GM12878 (cell line): ENCODE measurements around the gene ANKRD60. TPM values are rescaled to one million over a fixed set of nuclear protein-coding genes. Genes with fewer than 3 reads are reported as not detected.

Experiments used
- ATAC-seq: fragments of 200-7000 bp; cut with Tn5 transposase; 3 replicates; pipeline ENCODE4 v1.9.1; 2020; ENCODE audit warnings: mild to moderate bottlenecking, moderate library complexity
- BruUV-seq: library from RNA; stranded (reverse); fragments of 400-500 nt; replicated peaks from 2 replicates; lab custom pipeline; 2021; lab: Mats Ljungman, UMichigan
- CTCF ChIA-PET: fragments of 300-600 bp; sonication (Branson Sonifier 250); formaldehyde crosslinking; extraction: SDS; loops from one replicate; lab custom pipeline; 2021; ENCODE audit warnings: inconsistent platforms; lab: Yijun Ruan, JAX
- POLR2A ChIA-PET: fragments of 350-600 bp; formaldehyde crosslinking; extraction: SDS; loops from one replicate; lab custom pipeline; 2021; ENCODE audit warnings: inconsistent platforms; lab: Charles Lee
- RAD21 ChIA-PET: fragments of 300-600 bp; sonication (Branson Sonifier 250); formaldehyde crosslinking; loops from one replicate; lab custom pipeline; 2023; ENCODE audit warnings: antibody characterized with exemption; ENCODE audit not compliant: unreplicated experiment; lab: Charles Lee
- SMC1A ChIA-PET: fragments of 300-600 bp; sonication (Branson Sonifier 250); formaldehyde crosslinking; loops from one replicate; lab custom pipeline; 2023; ENCODE audit not compliant: unreplicated experiment, uncharacterized antibody; lab: Charles Lee
- DNase-seq: peaks from one replicate; pipeline ENCODE4 v3.0.0-alpha.2; 2011; ENCODE audit warnings: low read depth, low spot score
- FAIRE-seq: peaks from 3 replicates; lab custom pipeline; 2011; peaks lifted over from hg19 to GRCh38; lab: Jason Lieb, UNC
- H2AFZ ChIP-seq: 2 replicates; pipeline ENCODE4 v1.6.0; 2011; ENCODE audit warnings: low read depth, low read length, control low read depth; ENCODE audit not compliant: control insufficient read depth
- H3K27ac ChIP-seq: 2 replicates; pipeline ENCODE4 v1.5.1; 2011; ENCODE audit warnings: control low read depth; ENCODE audit not compliant: control insufficient read depth, insufficient read depth
- H3K27me3 ChIP-seq, 2 experiments: replicated peaks in 1 of 2; 2 replicates each; pipeline versions ENCODE4 v1.6.0 to v1.6.1; 2011; ENCODE audit warnings: low read length in 1 of 2; ENCODE audit not compliant: control insufficient read depth in 2 of 2, insufficient read depth in 2 of 2
- H3K36me3 ChIP-seq, 2 experiments: 2 replicates each; pipeline ENCODE4 v1.5.1; 2011; ENCODE audit warnings: low read length in 1 of 2; ENCODE audit not compliant: control insufficient read depth in 2 of 2, insufficient read depth in 2 of 2
- H3K4me1 ChIP-seq: 2 replicates; pipeline ENCODE4 v1.6.1; 2011; ENCODE audit warnings: mild to moderate bottlenecking, low read length, moderate library complexity, mixed read lengths; ENCODE audit not compliant: control insufficient read depth, insufficient read depth
- H3K4me2 ChIP-seq: 2 replicates; pipeline ENCODE4 v1.6.0; 2011; ENCODE audit warnings: control low read depth; ENCODE audit not compliant: control insufficient read depth, insufficient read depth
- H3K4me3 ChIP-seq: fragments of 200-600 bp; sonication (generic); 2 replicates; pipeline ENCODE4 v1.5.1; 2016
- H3K79me2 ChIP-seq: 2 replicates; pipeline ENCODE4 v1.6.0; 2011; ENCODE audit warnings: low read length; ENCODE audit not compliant: control insufficient read depth, insufficient read depth
- H3K9ac ChIP-seq: 2 replicates; pipeline ENCODE4 v1.8.0; 2011; ENCODE audit warnings: low read length, control low read depth, mixed read lengths; ENCODE audit not compliant: control insufficient read depth, insufficient read depth
- H3K9me3 ChIP-seq: replicated peaks from 3 replicates; pipeline ENCODE4 v1.5.1; 2011; ENCODE audit warnings: mild to moderate bottlenecking, low read length; ENCODE audit not compliant: control insufficient read depth, insufficient read depth
- H4K20me1 ChIP-seq: 2 replicates; pipeline ENCODE4 v1.6.0; 2011; ENCODE audit not compliant: control insufficient read depth, insufficient read depth
- CBFB ChIP-seq: IDR thresholded peaks from 2 replicates; pipeline ENCODE4 v1.6.1; 2016; ENCODE audit warnings: antibody characterized with exemption, low read depth
- CHD4 ChIP-seq: fragments of 200-600 bp; sonication (generic); IDR thresholded peaks from 2 replicates; pipeline ENCODE4 v1.6.1; 2016; ENCODE audit warnings: mild to moderate bottlenecking
- CREM ChIP-seq: IDR thresholded peaks from 2 replicates; pipeline ENCODE4 v1.6.1; 2014; ENCODE audit warnings: antibody characterized with exemption, low read depth
- CTCF ChIP-seq, 3 experiments: IDR thresholded peaks in 2 of 3; conservative IDR thresholded peaks in 1 of 3; 2 replicates each; pipeline ENCODE4 v1.5.1; 2011; ENCODE audit warnings: low read depth in 3 of 3, low read length in 3 of 3, mild to moderate bottlenecking in 3 of 3, control low read depth in 2 of 3, moderate library complexity in 2 of 3, inconsistent platforms in 1 of 3, mixed read lengths in 1 of 3; ENCODE audit not compliant: control insufficient read depth in 2 of 3, insufficient read depth in 1 of 3; ENCODE audit errors: extremely low read depth in 1 of 3
- E2F8 ChIP-seq: fragments of 450-650 bp; IDR thresholded peaks from 2 replicates; pipeline ENCODE4 v1.6.1; 2018; ENCODE audit warnings: mild to moderate bottlenecking, low read depth, moderate library complexity; ENCODE audit not compliant: partially characterized antibody
- EED ChIP-seq: sonication (generic); IDR thresholded peaks from 2 replicates; pipeline ENCODE4 v1.6.1; 2016; ENCODE audit warnings: antibody characterized with exemption, low read depth
- GATAD2B ChIP-seq: fragments of 450-650 bp; conservative IDR thresholded peaks from 2 replicates; pipeline ENCODE4 v1.6.1; 2017; ENCODE audit warnings: low read depth, mild to moderate bottlenecking, moderate library complexity
- IKZF2 ChIP-seq, 2 experiments: fragments of 450-650 bp; IDR thresholded peaks; 2 replicates each; pipeline ENCODE4 v1.6.1; 2017; ENCODE audit warnings: mild to moderate bottlenecking in 2 of 2, moderate library complexity in 2 of 2
- NRF1 ChIP-seq: conservative IDR thresholded peaks from 2 replicates; pipeline ENCODE4 v1.6.1; 2011; ENCODE audit warnings: mild to moderate bottlenecking, low read depth, low read length, improper control_type of control experiment
- PAX5 ChIP-seq: IDR thresholded peaks from 2 replicates; pipeline ENCODE4 v1.6.1; 2011; ENCODE audit warnings: low read depth, low read length, borderline replicate concordance
- SIN3A ChIP-seq: IDR thresholded peaks from 2 replicates; pipeline ENCODE4 v1.6.1; 2012; ENCODE audit warnings: low read depth, low read length, improper control_type of control experiment
- WGBS: methylation state at CpG from one replicate; pipeline ENCODE4 v1.1.6; 2016; ENCODE audit warnings: low lambda C conversion rate; ENCODE audit not compliant: insufficient replicate concordance, insufficient coverage; ENCODE audit errors: missing lambda C conversion rate; 5-methylcytosine and 5-hydroxymethylcytosine counted together
- in situ Hi-C: fragments of 300-500 bp; cut with MboI; formaldehyde crosslinking; loops from 9 replicates; pipeline ENCODE4 v1.14.3; 2018; ENCODE audit warnings: mixed read lengths
- intact Hi-C: fragments of 100-400 bp; cut with micrococcal nuclease; formaldehyde crosslinking; loops from one replicate; pipeline ENCODE4 v1.14.2; 2022; ENCODE audit not compliant: unreplicated experiment
- polyA plus RNA-seq, 11 experiments: library from polyadenylated mRNA; depleted of rRNA in 4 of 11; unstranded in 6 of 11; stranded (reverse) in 5 of 11; fragments of >200 nt; fragmentation: Nextera tagmentation in 4 of 11; fragmentation: Illumina TruSeq in 1 of 11; extraction: Ambion mirVana in 4 of 11; extraction: Trizol in 1 of 11; gene quantifications; 1 replicate in 1 of 11; 2 replicates in 10 of 11; pipeline versions ENCODE4 v1.2.1 to v1.2.3, GENCODE V29; 2011 to 2016; ENCODE audit warnings: inconsistent platforms in 2 of 11, missing spikeins in 2 of 11, low read depth in 1 of 11
- total RNA-seq, 4 experiments: library from RNA; depleted of rRNA in 3 of 4; stranded (reverse); fragments of >200 nt in 3 of 4; fragmentation: Illumina TruSeq in 1 of 4; extraction: Trizol in 1 of 4; gene quantifications; 2 replicates each; pipeline versions ENCODE4 v1.2.1 to v1.2.3, GENCODE V29; 2013 to 2021

The ANKRD60 gene
- total and polyA plus RNA-seq, 10 of the 15 experiments (the other 5 are each of a cell fraction or from before 2014, with no cell fraction given) = not detected

DNA sequence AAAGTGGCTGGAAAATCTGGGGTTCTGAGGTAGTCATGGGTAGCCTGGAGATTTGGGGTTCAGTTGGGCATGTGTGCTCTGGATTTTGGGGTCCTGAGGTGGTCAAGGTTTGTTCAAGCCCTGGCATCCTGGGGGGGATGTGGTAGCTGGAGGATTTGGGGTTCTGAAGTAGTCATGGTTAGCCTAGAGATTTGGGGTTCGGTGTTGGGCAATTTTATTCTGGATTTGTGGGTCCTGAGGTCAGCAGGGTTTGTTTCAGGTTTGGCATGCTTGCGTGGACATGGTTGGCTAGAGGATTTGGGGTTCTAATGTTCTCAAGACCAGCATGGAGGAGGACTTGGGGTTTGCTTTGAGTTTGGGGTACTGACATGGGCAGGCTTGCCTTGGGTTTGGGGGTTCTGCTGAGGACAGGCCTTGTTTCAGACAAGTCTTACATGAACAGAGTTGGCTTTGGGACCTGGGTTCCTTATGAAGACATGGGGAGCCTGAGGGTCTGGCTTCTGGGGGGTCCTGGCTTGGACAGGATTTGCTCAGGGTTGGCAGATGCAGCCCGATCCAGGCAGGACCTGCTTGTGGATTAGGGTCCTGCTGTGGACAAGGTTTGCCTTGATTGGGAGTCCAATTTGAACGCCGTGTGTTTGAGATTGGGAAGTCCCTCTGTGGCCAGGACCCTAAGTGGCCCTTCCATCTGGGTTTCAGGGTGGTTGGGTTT is 906 bp downstream of the ANKRD60 start:
- H2AFZ ChIP-seq = no peak overlapping the region
- no peak overlapping the region for H3K27ac ChIP-seq
- no peak overlapping the region for H3K4me3 ChIP-seq
- no peaks in the 10 kb centered on the region for H3K79me2 ChIP-seq
- H3K36me3 ChIP-seq = no peaks in the 10 kb centered on the region; a peak in 1 of 4 replicates
- H4K20me1 ChIP-seq = no peaks in the 10 kb centered on the region
- no peak for ATAC-seq
- H3K9ac ChIP-seq = no peak overlapping the region
- RAD21 ChIA-PET = no interaction called here
- TF ChIP-seq CREM (no peak), SIN3A (no peak), CHD4 (no peak), E2F8 (no peak), CBFB (no peak), NRF1 (no peak), GATAD2B (no peak), IKZF2 (IDR thresholded peaks at IDR 0.05) (no peak), PAX5 (no peak), CTCF (IDR thresholded peaks at IDR 0.05 in 2 of 3, conservative IDR thresholded peaks at IDR 0.05 in 1 of 3; ENCODE audit: control insufficient read depth in 2 of 3, extremely low read depth in 1 of 3, insufficient read depth in 1 of 3, low read depth in 3 of 3, low read length in 3 of 3) (no peak), EED (no peak)
- TF ChIP-seq, all 136 proteins: peak for 0
- Histone ChIP-seq H3K9me3 (no peaks in the 10 kb centered on the region), H3K27me3 (peaks cover 8 to 15% of the 10 kb centered on the region in 2 experiments), H3K4me1 (no peaks in the 10 kb centered on the region), H3K4me2 (no peak overlapping the region)
- POLR2A ChIA-PET = no interaction called here
- in situ Hi-C loops (loop anchor here (25.0 kb wide), 1 partner anchor 460 kb away; the partner anchor contains the start of gene NPEPL1), intact Hi-C loops (no loop called here)
- no TSS peak for BruUV-seq
- FAIRE-seq (no peak), DNase-seq (no peak)
- CTCF ChIA-PET = interaction anchor here (0.6 kb wide), 1 partner anchor 637 kb away, joined by 3 read pairs; no protein-coding TSS in a partner anchor
- SMC1A ChIA-PET = no interaction called here
- WGBS = 64% methylated on average over 5 of the region's 5 CpGs
